Keratinocyte (primary cell): ENCODE data around the gene PSMC1. TPM values are rescaled to one million over a fixed set of nuclear protein-coding genes. Genes with fewer than 3 reads are reported as not detected.

Source experiments
- DNase-seq: peaks from one replicate; pipeline ENCODE4 v3.0.0-alpha.2; 2011; ENCODE audit warnings: low read depth, missing footprints, low spot score
- FAIRE-seq: peaks from 2 replicates; lab custom pipeline; 2011; peaks lifted over from hg19 to GRCh38; lab: Jason Lieb, UNC
- H2AFZ ChIP-seq: 2 replicates; pipeline ENCODE4 v1.6.0; 2012; ENCODE audit warnings: low read length, control low read depth, inconsistent platforms; ENCODE audit not compliant: control insufficient read depth
- H3K27ac ChIP-seq: 2 replicates; pipeline ENCODE4 v1.5.1; 2011; ENCODE audit warnings: low read length; ENCODE audit not compliant: control insufficient read depth, insufficient read depth
- H3K27me3 ChIP-seq: 3 replicates; pipeline ENCODE4 v1.6.0; 2011; ENCODE audit warnings: low read length; ENCODE audit not compliant: control insufficient read depth, insufficient read depth; ENCODE audit errors: extremely low read depth
- H3K36me3 ChIP-seq, 2 experiments: 2 replicates in 1 of 2; 3 replicates in 1 of 2; pipeline ENCODE4 v1.5.1; 2011; ENCODE audit warnings: low read length in 2 of 2, mild to moderate bottlenecking in 1 of 2; ENCODE audit not compliant: control insufficient read depth in 2 of 2, insufficient read depth in 2 of 2; ENCODE audit errors: extremely low read depth in 1 of 2
- H3K4me1 ChIP-seq: 3 replicates; pipeline ENCODE4 v1.5.1; 2011; ENCODE audit warnings: low read length; ENCODE audit not compliant: control insufficient read depth, insufficient read depth; ENCODE audit errors: extremely low read depth
- H3K4me2 ChIP-seq: 3 replicates; pipeline ENCODE4 v1.6.0; 2011; ENCODE audit warnings: low read depth, low read length; ENCODE audit not compliant: control insufficient read depth, insufficient read depth; ENCODE audit errors: extremely low read depth
- H3K4me3 ChIP-seq, 3 experiments: fragments of 200-600 bp in 1 of 3; sonication (generic) in 1 of 3; 2 replicates in 2 of 3; 3 replicates in 1 of 3; pipeline ENCODE4 v1.5.1; 2011 to 2016; ENCODE audit warnings: low read length in 3 of 3, mild to moderate bottlenecking in 3 of 3, control low read depth in 2 of 3, inconsistent platforms in 1 of 3, low read depth in 1 of 3, mixed read lengths in 1 of 3, mixed run types in 1 of 3, moderate library complexity in 1 of 3; ENCODE audit not compliant: control insufficient read depth in 2 of 3, insufficient read depth in 2 of 3; ENCODE audit errors: extremely low read depth in 1 of 3
- H3K79me2 ChIP-seq: 2 replicates; pipeline ENCODE4 v1.6.0; 2012; ENCODE audit warnings: low read length; ENCODE audit not compliant: control insufficient read depth, insufficient read depth
- H3K9ac ChIP-seq: 3 replicates; pipeline ENCODE4 v1.6.0; 2011; ENCODE audit warnings: low read length; ENCODE audit not compliant: control insufficient read depth, insufficient read depth; ENCODE audit errors: extremely low read depth
- H3K9me1 ChIP-seq: 3 replicates; pipeline ENCODE4 v1.6.0; 2011; ENCODE audit warnings: low read length; ENCODE audit not compliant: control insufficient read depth, insufficient read depth; ENCODE audit errors: extremely low read depth
- H3K9me3 ChIP-seq: 2 replicates; pipeline ENCODE4 v1.5.1; 2012; ENCODE audit warnings: low read depth, low read length; ENCODE audit not compliant: control insufficient read depth
- H4K20me1 ChIP-seq: 3 replicates; pipeline ENCODE4 v1.6.0; 2011; ENCODE audit warnings: low read length; ENCODE audit not compliant: control insufficient read depth, insufficient read depth; ENCODE audit errors: extremely low read depth
- CTCF ChIP-seq, 3 experiments: IDR thresholded peaks in 1 of 3; conservative IDR thresholded peaks in 1 of 3; optimal IDR thresholded peaks in 1 of 3; 2 replicates in 2 of 3; 3 replicates in 1 of 3; pipeline versions ENCODE3 to v1.5.1; 2011; ENCODE audit warnings: low read length in 3 of 3, mild to moderate bottlenecking in 3 of 3, moderate library complexity in 2 of 3, control low read depth in 1 of 3, inconsistent platforms in 1 of 3; ENCODE audit not compliant: insufficient read depth in 2 of 3; ENCODE audit errors: extremely low read depth in 1 of 3
- EZH2 ChIP-seq: IDR thresholded peaks from one replicate; pipeline ENCODE4 v1.6.1; 2012; ENCODE audit warnings: inconsistent platforms, mild to moderate bottlenecking, low read length, moderate library complexity
- dilution Hi-C: fragments of 300-500 bp; cut with MboI; formaldehyde crosslinking; loops from one replicate; pipeline ENCODE4 v1.7.0; 2020; ENCODE audit warnings: low sequenced_read_pairs; ENCODE audit not compliant: extremely low pct_ligation_motif_present
- polyA plus RNA-seq, 5 experiments: library from polyadenylated mRNA; depleted of rRNA in 3 of 5; stranded (reverse) in 3 of 5; stranded (forward) in 1 of 5; unstranded in 1 of 5; fragments of >200 nt; gene quantifications; 1 replicate in 1 of 5; 2 replicates in 3 of 5; 3 replicates in 1 of 5; pipeline versions ENCODE4 v1.2.1 to v1.2.3, GENCODE V29; 2011 to 2012; ENCODE audit warnings: missing spikeins in 2 of 5, low read depth in 1 of 5, low replicate concordance in 1 of 5

Gene PSMC1
- polyA plus RNA-seq, 1 donor (not counting 4 experiments of a cell fraction or from before 2014, with no cell fraction given): 234 TPM

GRCh38 chr14:90318016-90318415, 61.7 kb downstream of the PSMC1 start:
- TF ChIP-seq EZH2: no peak
- no peak for TF ChIP-seq CTCF (optimal IDR thresholded peaks at IDR 0.05 in 1 of 3, IDR thresholded peaks at IDR 0.05 in 1 of 3, conservative IDR thresholded peaks at IDR 0.05 in 1 of 3; ENCODE audit: extremely low read depth in 1 of 3, insufficient read depth in 2 of 3, low read length in 3 of 3)
- dilution Hi-C loops: no loop called here
- no peak overlapping the region for H3K9ac ChIP-seq

GRCh38 chr14:90319173-90319572, 62.8 kb downstream of the PSMC1 start:
- Histone ChIP-seq H3K79me2 (peaks cover 4% of the 10 kb centered on the region), H3K9ac (no peak overlapping the region), H3K4me3 (no peak overlapping the region), H3K9me3 (no peaks in the 10 kb centered on the region), H3K4me1 (no peaks in the 10 kb centered on the region), H3K27me3 (no peaks in the 10 kb centered on the region), H3K9me1 (no peaks in the 10 kb centered on the region), H3K27ac (no peak overlapping the region), H2AFZ (no peak overlapping the region), H3K36me3 (peaks cover 3 to 4% of the 10 kb centered on the region in 2 experiments), H3K4me2 (no peak overlapping the region), H4K20me1 (no peaks in the 10 kb centered on the region)
- FAIRE-seq (no peak), DNase-seq (no peak)
- TF ChIP-seq EZH2: no peak
- TF ChIP-seq CTCF (optimal IDR thresholded peaks at IDR 0.05 in 1 of 3, IDR thresholded peaks at IDR 0.05 in 1 of 3, conservative IDR thresholded peaks at IDR 0.05 in 1 of 3; ENCODE audit: extremely low read depth in 1 of 3, insufficient read depth in 2 of 3, low read length in 3 of 3): no peak
- dilution Hi-C loops: no loop called here

More at GRCh38 chr14:90318016-90318415, 61.7 kb downstream of the PSMC1 start:
- Histone ChIP-seq H3K4me3 (no peak overlapping the region), H3K4me2 (no peak overlapping the region), H3K27me3 (no peaks in the 10 kb centered on the region), H4K20me1 (no peaks in the 10 kb centered on the region), H3K9me3 (no peaks in the 10 kb centered on the region), H2AFZ (no peak overlapping the region), H3K27ac (no peak overlapping the region), H3K9me1 (no peaks in the 10 kb centered on the region), H3K4me1 (no peaks in the 10 kb centered on the region), H3K36me3 (peaks cover 3 to 4% of the 10 kb centered on the region in 2 experiments), H3K79me2 (peaks cover 3% of the 10 kb centered on the region)
- DNase-seq (no peak), FAIRE-seq (no peak)
